Right hindlimb (tissue), 1 donor: ENCODE results near the gene KRCC1.
"Not testable (repeated sequence)": the region's sequence is repeated elsewhere in the genome, so short reads cannot be mapped to it uniquely, and the experiment has no call there.

Experiments
- DNase-seq: peaks from one replicate; pipeline ENCODE4 v3.0.0-alpha.2; 2018

The KRCC1 gene

DNA sequence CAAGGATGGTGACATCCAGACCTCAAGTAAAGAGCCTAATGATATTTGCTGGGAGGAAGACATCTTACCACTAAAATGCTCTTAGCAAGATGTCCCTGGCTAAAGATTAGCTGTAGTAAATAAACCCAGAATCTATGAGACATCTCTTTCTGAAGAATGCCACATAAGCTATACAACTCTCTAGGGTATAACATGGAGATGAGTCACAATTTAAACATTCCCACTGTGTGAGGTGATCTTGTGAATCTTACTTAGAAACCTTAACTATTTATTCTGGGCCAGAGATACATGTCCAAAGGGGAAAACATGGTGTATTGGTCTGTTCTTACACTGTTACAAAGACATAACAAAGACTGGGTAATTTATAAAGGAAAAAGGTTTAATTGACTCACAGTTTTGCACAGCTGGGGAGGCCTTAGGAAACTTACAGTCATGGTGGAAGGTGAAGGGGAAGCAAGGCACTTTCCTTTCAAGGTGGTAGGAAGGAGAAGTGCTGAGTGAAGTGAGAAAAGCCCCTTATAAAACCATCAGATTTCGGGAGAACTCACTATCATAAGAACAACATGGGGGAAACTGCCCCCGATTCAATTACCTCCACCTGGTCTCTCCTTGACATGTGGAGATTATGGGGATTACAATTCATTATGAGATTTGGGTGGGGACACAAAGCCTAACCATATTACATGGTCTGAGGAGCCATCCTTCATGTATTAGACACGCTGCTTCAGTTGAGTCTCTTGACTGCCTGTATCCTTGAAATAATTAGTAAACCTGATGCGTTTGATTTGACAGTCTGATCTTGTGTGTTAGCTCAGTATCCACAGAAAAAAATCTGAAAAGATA is 17.1 kb downstream of the KRCC1 start:
- DNase-seq: no peak

DNA sequence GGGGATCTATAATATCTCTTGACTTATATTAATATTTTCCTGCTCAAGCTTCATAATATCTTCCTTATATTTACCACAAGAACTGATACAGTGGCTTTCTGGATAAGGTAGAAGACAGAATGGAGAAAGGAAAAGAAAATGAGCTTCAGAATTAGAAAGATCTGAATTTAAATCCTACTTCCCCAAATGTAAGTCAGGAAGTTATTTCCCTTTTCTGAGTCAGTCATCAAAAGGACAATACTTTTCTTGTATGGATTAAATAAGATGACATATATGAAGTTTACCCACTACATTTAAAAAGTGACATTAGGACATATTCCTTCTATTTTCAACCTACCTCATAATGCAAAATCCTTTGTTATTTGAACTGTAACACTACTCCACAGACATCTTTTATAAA is 19.0 kb downstream of the KRCC1 start:
- no peak for DNase-seq

DNA sequence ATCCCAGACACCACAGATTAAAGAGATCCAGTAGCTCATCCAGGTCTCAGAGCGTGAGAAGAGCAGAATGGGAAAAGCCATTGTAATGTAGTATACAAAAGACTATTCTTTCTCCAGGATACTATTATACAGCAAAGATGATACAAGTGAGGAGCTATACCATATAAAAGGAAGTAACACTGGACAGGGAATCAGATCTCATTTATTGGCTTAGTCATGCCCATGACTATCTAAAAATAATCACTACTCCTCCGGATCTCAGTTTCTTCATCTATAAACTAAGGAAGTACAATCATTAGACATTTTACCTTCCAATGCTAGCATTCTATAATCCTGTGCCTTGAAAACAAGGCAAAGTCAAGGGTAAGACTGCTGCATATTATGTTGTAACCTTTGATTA is 19.4 kb downstream of the KRCC1 start:
- DNase-seq: no peak

DNA sequence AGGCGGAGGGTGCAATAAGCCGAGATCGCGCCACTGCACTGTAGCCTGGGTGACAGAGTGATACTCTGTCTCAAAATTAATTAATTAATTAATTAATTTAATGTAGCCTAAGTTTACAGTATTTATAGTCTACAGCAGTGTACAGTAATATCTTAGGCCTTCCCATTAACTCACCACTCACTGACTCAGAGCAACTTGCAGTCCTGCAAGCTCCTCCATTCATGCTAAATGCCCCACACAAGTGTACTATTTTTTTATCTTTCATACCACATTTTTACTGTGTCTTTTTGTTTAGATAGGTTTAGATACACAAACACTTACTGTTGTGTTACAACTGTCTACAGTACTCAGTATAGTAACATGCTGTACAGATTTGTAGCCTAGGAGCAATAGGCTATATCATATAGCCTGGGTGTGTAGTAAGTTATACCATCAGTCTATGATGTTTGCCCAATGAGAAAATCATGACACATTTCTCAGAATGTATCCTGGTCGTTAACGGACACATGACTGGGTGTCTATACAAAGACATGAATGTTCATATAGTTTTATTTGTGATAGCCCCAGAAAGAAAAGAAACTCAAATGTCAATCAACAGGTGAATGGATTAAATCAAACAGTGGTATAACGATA is 23.4 kb downstream of the KRCC1 start:
- no peak for DNase-seq

DNA sequence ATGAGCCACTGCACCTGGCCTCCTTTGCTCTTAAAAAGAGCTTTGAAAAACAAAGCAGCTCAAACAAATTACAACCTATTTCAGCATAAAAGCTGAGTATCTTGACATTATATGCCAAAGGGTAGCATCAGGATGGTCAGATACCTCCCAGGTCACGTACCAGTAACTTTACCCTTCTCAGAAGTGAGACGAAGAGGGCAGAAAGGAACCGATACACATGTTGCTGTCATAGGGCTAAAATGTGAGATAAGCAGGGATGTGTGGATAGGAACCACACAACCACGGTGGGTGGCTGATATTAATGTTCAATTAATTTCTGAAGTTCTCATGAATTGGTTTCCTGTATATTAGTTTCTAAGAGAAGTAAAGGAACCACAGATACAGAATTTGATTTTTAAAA is 26.7 kb downstream of the KRCC1 start:
- DNase-seq: no peak

DNA sequence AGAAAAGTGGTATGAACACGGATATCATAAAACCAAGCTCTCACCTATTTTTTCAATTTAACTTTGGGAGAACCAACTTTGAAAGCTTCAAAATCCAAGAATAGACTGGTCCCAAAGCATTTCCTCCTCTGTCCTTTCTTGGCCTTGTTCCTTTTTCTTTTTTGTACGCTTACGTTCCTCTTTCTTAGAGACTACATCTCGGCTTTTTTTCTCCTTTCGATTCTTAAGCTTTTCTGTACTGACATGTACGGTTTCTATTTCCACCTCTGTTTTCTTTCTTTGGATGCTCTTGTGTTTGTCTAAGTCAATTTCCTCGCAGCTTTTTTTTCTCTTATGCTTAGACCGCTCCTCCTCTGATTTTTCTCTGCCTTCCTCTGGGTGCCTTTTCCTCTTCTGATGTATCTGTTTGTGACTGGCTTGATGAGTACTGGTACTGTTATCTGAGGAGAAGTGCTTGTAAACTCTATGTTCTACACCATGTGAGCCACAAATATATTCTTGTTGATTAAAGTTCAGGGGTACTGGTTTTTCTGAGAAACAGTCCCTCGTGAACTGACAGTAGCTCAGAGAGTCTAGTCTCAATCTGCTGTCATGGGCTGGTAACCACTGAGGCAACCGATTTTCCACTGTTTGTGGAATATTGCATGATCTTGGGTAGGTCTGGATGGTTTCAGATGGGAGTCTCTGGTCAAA is 27.7 kb downstream of the KRCC1 start:
- no peak for DNase-seq

DNA sequence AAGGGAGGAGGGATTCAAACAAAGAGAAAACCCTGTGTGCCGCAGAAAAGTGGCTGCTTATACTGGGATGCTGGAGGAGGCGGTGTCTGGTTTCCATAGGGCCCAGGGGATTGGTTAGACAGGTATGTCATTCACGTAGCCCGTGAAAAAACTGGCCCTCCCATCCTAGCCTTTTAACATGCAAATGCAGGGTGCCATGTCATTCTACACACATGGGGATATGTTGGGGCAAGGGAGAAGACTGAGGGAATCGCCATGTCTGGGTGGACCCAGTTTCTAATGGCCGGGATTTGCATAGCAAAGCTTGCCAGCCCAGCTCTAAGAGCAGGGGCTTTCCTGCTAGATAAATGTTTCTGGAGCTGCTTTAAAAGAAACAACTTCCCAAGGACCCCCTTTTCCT is 31.1 kb downstream of the KRCC1 start:
- no peak for DNase-seq

DNA sequence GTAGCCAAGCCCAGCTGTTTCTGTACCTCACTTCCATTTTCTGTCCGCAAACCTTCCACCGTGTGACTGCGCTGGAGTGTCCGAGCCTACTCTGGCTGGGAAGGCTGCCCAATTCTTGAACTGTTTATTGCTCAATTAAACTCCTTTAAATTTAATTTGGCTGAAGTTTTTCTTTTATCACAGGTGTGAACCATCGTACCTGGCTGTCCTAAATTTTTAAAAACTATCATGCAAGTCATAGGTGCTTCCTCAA is 33.0 kb downstream of the KRCC1 start:
- no peak for DNase-seq

DNA sequence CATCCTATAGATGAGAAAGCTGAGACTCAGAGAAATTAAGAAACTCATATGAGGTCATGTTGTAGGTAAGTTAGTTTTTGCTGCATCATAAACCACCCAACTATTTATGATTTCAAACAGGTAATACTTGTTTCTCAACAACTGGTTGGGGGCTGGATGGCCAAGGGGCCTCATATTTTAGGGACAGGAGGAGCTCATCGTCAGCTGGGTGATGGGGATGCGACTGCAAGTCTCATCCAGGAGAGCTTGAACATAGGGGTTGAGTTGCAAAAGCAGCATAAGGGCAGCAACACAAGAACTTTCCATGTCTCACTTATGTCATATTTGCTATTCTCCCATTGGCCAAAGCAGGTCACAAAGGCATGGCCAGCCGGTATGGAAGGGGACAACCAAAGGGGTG is 35.6 kb downstream of the KRCC1 start:
- no peak for DNase-seq

DNA sequence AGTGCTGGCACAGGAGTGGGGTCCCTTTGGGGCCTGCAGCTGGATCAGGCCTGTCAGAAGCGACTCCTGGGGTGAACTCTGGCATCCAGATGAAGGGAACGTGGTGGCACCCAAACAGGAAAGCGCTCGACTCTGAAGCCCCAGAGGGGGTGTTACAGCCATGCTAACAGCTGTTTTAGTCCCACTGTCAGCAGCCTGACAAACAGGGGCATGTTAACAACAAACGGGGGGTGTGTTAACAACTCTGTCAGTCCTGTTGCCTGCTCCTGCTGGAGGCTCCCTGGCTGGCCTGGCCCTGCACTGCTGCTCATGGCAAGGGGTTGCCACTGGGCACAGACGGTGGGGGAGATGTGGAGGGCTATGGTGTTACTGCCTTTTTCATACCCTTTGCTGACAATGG is 36.7 kb downstream of the KRCC1 start:
- no peak for DNase-seq

DNA sequence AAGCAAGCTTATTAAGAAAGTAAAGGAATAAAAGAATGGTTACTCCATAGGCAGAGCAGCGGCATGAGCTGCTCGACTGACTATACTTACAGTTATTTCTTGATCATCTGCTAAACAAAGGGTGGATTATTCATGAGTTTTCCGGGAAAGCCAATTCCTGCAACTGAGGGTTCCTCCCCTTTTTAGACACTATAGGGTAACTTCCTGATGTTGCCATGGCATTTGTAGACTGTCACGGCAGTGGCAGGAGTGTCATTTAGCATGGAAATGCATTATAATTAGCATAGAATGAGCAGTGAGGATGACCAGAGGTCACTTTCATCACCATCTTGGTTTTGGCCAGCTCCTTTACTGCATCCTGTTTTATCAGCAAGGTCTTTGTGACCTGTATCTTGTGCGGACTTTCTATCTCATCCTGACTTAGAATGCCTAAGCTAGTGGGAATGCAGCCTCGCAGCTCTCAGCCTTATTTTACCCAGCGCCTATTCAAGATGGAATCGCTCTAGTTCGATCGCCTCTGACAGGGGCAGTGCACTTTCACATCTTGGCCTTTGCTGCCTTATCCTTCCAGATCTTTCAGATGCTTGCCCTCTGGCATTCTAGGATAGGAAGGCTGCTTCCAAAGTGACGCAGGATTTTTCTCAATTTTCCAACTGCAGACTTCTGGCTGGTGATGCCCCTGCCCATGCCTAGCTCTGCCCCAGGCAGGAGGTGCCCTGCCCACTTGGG is 37.3 kb downstream of the KRCC1 start:
- not testable (repeated sequence) for DNase-seq

DNA sequence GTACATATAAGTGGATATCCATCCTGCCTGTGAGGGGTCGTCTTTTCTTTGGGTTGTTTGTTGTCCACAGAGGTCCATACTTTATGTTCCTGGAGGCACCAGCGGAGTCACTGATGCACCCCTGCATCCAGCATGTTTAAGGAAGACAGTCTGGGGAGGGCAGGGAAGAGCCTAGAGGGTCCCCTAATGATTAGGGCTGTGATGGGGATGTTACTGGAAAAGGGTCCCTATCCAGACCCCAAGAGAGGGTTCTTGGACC is 37.9 kb downstream of the KRCC1 start:
- not testable (repeated sequence) for DNase-seq

DNA sequence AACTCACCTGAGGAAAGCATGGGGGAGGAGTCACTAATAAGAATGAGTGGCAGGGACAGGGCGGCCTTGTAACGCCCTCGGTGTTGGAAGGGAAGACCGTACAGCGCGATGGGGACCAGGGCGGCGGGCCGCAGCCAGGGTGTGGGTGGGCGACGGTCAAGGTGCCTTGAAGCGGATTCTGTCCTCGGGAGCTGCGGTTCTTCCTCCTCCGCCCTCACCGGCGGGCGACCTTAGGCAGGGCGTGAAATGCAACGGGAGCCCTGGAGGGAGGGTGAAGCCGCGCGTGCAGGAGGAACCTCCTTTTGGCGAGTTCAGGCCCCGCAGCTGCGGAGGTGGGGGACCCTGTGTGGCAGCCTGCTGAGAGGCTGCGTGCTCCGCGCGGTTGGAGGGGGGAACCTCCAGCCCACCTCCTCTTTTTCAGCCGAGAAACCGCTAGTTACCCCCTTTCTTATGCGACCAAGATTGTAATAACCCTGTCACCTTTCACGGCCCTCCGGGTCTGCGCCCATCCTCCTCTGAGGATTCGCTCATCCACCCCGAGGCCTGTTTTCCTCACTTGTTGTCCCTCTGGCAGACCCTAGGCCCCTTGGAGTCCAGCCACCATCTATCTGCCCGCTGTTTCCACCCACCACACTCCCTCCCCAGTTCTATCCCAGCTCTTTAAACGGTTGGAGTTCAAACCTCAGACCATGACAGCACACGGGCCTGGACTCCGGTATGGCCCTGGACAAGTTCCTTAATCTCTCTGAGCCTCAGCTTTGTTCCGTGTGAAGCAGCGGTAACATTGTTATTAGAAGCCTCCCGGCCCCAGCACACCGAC is 38.4 kb downstream of the KRCC1 start:
- DNase-seq: no peak

DNA sequence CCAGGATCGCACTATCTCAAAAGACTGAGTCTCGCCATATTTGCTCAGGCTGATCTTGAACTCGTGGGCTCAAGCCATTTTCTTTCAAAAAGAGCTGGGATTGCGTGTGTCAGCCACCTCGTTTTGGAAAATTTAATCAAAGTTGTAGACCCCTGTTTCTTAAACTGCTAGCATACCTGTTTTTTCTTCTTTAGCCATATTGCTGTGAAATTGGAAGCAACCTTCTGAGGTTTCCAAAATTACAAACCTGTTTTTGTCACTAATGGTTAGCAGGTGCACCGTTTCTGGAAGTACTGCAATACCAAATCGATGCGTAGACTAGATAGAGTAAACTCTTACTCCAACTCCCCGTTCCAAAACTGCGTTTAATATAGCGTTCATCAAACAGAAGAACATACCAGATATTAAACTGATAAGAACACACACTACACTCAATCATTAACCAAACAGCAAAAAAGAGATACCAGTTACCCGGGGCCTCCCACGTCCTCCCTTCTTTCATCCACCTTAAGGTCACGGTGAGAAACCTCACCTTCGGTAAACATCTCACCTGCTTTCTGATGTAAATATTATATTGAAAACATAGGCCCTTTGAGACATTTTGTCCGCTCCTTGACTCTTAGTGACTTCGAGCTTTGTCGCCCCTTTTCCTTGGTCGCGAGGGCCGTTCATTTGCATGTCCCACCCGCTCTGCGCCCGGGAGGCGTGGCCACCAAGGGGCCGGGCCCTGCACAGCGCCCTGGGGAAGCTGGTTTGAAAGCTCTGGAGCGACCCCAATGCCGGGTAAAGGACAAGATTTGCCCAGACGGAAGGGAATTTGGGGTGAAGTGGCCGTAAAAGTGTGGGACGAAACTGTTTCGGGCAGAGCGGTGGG is 39.3 kb downstream of the KRCC1 start, which contains the start of gene RNU2-63P:
Gene RNU2-63P (minus strand): TSS at position 462 of the 874 bp plus-strand sequence.
- peak; percentile 81 for DNase-seq

DNA sequence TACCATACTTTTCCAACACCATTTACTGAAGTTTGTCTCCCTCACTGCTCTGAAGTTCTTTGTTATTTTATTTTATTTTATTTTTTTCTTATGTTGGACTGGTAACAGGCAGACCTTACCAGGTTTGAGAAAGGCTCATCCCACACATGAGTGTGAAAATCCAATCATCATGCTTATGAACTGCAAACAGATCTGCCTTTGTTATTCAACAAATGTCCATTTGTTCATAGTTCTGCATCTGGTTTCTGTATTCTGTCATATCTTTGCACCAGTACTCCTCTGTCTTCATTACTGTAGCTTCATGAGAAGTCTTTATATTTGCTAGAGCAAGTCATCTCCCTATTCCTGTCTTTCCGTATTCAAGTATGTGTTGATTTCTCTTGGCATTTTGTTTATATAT is 44.6 kb downstream of the KRCC1 start:
- no peak for DNase-seq

DNA sequence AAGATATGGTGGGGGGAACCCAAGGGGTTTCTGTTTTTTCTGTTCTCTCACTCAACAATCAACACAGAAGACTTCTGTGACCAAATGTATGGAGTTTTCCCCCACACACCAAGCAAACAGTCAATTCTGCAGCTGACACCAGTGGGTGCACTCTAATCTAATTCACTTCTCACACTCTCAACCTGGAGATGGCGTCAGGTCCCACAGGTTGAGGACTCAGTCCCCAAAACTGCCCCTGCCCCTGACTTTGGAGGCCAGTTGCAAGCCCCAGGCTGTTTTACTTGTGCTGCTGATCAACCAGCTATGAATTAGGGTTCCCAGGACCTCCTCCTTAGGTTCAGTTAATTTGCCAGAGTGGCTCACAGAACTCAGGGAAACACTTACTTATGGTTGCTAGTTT is 45.4 kb downstream of the KRCC1 start:
- DNase-seq: no peak

DNA sequence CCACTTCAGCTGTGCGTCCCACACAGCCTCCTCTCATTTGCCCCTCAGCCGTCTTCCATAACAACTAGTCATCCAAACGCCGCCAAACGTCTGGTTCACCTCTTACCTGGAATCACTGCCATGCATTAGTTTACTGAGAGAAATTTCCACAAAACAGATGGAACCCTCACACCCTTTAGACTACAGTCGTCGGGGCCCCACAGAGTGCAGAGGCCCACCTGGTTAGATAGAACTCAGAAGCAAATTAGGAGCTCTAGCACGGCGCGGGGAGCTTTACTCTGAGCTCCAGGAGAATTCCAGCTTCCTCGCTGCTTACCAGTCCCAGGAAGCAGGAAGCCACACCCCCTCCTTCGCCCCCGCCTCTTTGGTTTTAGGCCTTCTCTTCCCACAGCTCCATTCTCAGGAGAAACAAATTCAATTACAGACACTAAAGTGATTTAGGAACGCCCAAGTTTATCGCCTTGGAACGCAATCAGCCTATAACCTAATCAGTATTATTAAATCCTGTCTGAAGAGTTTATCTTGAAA is 48.6 kb downstream of the KRCC1 start:
- DNase-seq: no peak

DNA sequence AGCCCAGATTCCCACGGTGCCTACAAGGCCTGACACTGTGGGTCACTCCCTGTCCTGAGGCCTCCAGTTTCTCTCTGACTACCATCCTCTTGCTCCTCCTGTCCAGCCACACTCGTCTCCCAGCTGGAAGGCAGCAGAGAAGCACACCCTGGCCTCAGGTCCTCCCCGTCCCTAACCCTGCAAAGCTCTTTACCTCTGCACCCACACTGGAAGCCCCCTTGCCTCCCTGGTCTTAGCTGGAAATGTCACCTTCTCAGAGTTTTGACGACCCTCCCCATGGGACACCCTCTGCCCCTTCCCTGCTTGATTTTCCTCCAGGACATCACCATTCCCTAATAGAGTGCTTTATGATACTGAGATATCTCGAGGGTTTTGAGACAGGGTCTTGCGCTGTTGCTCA is 49.8 kb downstream of the KRCC1 start:
- DNase-seq: no peak

DNA sequence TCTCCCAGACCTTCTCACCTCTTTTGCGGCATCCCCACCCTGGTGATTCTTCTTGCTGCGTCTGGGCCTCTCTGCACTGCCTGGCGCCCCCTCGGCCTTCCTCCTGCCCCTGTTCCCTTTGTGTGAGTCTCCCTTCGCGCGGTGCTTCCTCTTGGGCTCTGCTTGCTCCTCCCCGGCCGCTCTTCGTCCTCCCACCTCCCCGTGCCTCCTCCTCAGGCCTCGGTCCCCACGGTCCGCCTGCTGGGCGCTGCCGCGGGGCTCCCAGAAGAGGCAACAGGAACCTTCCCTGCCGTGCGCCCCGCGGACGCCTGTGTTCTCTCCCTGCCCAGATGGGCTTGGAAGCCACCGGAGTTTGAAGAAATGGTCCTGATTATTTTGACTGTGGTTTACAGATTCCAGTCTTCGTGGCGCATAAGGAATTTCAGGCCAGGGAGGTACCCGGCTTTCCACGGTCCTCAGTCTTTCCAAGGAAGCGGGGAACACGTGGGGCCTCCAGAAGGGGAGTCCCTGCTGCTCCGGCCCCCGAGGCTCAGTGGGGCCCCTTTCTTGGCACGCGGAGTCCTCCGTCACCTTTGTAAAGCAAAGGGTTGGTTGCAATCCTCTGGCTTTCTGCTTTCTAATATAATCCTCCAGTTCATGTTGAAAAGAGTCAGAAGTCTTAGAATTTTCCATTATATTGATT is 52.4 kb downstream of the KRCC1 start:
- DNase-seq: no peak

DNA sequence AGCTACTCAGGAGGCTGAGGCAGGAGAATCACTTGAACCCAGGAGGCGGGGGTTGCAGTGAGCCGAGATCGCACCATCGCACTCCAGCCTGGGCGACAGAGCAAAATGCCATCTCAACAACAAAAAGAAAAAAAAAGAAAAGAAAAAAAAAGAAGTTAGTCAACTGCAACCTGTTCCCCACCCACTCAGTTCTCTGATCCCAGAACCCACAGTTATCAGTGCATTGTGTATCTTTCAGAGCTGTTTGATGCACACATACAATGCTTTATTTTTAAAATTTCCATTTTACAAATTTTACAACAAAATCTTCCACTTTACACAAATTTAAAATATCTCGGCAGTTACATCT is 53.2 kb downstream of the KRCC1 start:
- DNase-seq: no peak

DNA sequence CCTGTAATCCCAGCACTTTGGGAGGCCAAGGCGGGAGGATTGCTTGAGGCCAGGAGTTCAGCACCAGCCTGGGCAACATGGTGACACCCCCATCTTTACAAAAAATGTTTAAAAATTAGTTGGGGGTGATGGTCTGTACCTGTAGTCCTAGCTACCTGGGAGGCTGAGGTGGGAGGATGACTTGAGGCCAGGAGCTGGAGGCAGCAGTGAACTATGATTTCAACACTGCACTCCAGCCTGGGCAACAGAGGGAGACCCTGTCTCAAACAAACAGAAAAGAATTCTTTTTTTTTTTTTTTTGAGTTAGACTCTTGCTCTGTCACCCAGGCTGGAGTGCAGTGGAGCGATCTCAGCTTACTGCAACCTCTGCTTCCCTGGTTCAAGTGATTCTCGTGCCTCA is 55.1 kb downstream of the KRCC1 start:
- not testable (repeated sequence) for DNase-seq
